HG02943 (cell line): ENCODE results near the gene GAPVD1.

Source experiments
- ATAC-seq: cut with Tn5 transposase; IDR thresholded peaks from one replicate; pipeline ENCODE4 v1.9.1; 2021; ENCODE audit warnings: mild to moderate bottlenecking, low read depth, moderate library complexity; ENCODE audit not compliant: unreplicated experiment

GAPVD1 gene

DNA sequence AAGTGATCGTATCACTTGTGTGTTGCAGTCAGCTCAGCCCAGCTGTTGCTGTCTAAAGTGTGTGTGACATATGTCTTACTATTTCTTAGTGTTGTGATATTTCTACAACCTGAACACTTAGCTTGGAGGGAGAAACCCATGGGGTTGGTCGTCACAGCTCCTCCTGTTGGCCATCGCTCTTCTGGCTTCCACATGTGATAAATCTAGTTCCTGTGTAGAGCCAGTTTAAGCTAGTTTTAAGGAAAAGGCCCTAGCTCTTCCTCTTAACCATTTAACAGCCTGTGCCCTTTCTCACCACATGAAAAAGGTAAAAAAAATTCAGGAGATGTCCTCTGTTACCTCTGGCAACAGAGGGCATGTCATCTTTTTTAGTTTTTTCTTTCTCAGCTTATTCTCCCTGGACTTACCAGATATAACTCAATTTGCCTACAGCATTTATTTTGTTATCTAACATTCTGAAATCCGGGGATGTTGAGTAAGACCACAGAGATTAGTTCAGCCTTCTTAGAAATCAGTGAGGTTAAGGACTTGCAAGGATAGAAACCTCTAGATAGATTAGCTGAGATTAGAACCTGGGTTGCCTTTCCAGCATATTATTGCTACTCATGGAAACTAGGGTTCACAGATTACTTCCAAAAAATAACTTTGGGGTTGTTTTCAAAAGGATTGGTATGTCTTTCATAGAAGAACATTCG is 100.4 kb downstream of the GAPVD1 start:
- no peak for ATAC-seq

DNA sequence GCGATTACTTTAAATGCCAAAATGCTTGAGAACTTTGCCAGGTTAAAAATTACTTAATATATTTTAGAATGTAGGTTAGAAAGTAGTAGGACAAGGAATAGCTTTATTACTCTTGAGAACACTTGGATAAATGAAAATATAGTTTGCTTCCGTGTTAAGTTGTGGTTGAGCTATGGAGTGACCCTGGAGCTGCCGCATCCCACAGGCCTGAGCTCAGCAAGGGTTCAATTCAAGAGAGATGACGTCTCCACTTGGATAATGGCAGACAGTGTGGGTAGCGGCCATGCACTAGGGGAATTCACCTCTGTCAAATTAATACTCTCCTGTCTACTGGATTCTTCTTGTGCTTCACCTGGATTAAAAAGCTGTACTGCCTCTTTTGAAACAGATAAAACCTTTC is 105.0 kb downstream of the GAPVD1 start:
- no peak for ATAC-seq

DNA sequence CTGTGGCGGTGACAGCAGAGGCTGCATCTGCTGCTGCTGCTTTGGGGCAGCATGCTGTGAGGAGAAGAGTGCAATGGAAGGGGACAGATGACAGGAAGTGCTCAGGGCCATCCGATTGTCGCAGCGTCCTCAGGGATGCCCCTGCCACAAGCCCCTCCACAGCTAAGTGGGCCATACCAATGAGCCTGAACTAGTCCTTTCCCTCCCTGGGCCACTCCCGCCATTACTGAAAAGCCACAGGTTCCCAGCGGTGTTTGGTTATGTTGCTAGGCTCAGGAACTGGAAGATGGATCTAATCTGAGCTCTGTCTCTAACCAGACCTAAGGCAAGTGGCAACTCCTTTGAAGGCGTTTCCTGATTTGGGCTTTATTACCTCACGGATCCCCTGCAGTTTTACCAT is 109.2 kb downstream of the GAPVD1 start:
- no peak for ATAC-seq

DNA sequence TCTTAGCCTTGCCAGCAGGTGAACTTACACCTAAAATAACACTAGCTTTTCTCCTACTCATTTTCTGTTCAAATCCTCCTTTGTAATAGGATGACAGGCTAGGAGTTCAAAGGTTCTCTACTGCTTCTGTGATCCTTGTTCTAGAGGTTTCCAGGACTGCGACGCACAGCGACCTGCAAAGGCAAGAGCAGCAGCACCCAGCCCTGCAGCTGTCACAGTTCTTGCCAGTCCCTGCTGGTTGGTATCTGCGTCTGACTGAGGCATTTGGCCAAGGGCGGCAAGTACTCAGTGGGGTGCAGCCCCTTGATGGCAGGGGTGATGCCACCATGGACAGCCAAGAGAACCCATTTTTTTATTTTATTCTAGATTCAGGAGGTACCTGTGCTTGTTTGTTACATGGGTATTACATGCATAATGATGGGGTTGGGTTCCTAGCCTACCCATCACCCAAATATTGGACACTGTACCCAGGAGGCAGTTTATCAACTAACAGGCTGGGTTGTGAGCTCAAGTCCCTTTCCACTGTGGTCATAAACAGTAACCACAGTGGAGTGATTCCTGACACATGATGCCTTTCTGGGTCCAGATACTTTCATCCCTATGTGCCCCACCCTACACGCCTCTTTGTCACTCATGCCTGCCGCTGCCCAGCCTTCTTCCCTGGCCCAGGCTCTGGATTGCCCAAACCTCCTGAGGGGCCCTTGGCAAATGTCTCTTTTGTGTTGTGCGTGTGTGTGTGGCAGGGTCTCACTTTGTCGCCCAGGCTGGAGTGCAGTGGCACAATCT is 111.0 kb downstream of the GAPVD1 start:
- ATAC-seq, result no peak

DNA sequence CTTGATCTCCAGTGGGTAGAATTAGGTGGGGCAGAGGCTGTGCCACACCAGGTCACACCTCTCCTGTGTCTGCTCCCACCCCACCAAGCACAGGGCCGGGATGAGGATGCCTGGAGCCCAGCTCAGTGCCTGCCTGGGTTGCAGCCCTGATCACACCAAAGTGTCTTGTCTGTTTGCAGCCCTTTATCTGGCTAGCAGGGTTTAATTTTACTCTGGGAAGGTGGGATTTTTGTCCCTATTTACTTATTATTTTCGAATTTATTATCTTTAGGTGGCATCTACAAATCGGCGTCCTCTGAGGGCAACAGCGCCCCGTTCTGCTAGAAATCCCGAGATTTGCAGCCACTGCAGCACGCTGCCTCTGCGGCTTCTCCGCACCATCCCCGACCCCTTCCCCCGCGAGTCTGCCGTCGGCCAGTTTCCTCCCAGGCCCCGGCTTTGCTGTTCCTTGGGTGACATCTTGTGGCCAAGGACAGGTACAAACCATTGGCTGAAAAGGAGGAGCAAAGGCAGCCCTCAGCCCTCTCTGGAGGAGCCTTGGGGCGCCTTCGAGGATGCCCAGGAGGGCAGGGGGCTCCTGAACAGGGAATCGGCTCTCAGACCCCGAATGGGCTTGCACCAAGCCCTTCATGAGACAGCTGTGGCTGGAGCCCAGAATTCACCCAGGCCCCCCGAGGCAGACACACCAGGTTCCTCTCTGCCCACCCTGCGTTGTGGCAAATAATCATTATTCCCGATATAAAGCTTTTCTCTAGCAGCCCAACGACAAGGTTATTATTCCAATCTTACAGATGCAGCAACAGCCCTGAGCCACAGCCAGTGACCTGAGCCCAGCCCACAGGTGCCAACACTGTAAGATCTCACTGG is 113.0 kb downstream of the GAPVD1 start:
- no peak for ATAC-seq

DNA sequence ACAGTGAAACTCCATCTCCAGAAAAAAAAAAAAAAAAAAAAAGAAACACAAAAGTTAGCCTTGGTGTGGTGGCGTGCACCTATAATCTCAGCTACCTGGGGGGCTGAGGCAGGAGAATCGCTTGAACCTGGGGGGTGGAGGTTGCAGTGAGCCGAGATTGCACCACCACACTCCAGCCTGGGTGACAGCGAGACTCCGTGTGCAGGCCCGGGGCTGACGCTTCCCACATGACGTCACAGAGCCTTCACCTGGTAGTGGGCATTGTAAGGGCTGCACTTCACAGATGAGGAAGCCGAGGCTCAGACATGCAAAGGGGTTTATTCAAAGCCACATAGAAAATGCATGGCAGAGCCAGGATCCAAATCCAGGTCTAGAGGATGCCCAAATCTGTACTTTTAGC is 114.2 kb downstream of the GAPVD1 start:
- ATAC-seq, result no peak

DNA sequence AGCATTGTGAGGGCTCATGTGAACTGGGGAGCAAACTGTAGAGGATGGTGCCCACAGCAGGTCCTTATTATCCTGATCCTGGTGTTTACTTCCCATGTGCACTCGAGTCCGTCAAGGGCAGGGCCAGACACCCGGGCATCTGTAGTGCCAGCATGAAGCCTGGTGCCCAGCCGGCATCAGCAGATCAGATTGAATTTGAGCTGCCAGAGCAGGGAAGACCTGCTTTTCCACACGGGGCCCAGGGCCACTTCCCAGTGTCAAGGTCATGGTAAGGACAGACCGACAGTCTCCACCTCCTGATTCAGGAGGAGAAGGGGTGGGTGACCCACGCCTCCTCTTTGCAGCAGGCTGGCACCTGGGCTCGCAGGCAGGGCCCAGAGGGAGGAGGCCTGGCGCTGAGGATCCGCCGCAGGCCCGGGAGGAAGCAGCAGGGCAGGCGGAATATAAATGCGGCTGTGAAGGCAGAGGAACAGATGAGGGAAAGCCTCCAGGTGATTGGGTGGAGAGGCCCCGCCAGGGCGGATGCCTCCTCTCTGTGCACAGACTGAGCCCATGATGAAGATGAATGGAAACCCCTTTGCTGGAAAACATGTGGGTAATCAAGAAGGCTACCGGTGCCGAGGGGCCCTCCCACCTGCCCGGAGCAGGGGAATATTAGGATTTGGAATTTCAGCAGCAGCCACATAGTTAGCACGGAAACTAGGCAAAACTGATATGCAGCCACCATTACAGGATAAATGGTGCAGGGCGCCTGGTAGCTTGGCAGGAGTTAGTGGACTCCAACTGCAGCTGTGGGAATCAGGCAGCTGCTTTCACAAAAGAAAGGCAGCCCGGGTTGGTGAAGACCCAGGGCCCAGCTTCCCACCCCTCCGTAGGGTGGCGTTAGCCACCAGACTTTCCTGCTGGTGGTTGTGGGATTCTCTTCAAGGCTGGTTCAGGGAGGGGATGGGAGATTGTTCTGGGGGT is 114.9 kb downstream of the GAPVD1 start:
- ATAC-seq, result no peak

DNA sequence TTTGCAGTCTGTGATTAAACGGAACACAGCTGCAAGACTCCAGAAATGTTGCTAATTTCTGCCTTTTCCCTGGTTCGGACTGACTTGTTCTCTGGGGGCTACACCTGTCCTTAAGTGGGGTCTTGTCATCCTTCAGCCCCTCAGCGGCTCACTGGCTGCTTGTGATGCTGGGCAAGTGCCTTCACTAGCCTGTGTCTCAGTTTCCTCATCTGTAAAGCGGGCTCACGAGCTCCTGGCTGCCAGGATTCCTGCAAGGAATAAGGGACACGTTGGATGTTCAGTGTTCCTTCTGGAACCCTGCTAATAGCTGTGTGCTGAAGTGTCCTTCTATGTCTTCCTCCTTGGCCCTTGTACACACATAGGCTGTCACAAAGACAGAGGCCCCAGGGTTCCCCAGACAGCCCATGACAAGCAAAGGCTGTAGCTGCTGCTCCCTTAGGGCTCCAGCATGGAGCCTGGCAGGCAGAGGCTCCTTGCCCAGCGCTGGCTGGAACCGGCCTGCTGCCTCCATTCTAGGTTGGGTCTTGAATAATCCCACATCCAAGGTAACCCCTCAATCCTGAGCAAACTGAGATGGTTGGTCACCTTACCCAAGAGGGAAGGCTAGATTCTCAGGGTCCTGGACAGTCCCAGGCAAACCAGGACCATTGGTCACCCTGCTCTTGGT is 116.1 kb downstream of the GAPVD1 start:
- ATAC-seq, result no peak

DNA sequence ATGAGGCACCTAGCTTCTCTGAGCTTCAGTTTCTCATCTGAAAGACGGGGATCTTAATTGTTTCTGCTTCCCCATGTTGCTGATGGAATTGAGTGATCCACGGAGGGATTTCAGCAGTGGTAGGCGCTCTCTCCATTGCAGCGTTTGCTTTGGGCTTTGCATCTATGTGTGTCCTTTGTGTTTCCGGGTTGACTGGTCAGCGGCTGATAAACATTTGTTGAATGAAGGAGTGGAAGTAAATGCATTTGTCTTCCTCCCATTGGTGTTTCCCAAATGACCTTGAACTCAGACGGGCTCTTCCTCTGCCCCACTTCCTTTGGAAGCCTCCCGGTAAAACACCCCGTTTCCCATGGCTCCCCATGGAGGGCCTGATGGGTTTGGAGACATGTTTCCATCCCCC is 117.2 kb downstream of the GAPVD1 start:
- no peak for ATAC-seq

DNA sequence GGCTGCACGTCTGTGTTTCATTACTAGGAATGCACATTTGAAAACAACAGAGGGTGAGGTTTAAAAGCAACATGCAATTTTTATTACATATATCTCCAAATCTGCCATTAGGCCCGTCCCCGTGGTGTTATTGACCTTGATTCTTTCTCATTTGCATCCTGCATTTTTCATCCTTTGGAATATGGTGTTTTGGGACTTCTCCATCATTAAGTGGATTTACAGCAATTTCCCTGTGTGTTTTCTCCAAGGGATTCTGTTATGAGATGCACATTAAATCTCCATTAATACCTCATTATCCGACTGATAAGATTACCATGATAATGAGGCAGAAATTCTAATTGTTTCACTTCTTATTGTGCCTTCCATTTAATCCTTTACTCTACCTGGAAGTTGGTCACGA is 117.6 kb downstream of the GAPVD1 start:
- ATAC-seq, result no peak

DNA sequence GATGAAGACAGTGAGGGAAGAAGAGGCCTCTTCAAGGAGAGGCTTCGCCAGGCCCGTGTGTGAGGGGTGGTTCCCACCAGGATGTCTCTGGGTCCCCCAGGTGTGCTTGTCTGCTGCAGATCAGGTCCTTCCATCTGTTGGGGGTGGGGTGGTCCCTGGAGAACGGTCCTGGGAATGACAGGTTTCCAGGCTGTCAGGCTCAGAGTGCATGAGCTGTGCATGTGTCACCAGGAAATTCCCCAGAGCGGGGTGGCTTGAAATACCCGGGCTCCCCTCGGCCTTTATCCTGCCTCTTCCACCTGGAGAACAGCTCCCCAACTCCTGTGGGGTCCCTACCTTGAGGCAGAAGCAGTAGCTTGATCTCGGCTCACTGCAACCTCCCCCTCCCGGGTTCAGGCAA is 118.8 kb downstream of the GAPVD1 start:
- no peak for ATAC-seq

DNA sequence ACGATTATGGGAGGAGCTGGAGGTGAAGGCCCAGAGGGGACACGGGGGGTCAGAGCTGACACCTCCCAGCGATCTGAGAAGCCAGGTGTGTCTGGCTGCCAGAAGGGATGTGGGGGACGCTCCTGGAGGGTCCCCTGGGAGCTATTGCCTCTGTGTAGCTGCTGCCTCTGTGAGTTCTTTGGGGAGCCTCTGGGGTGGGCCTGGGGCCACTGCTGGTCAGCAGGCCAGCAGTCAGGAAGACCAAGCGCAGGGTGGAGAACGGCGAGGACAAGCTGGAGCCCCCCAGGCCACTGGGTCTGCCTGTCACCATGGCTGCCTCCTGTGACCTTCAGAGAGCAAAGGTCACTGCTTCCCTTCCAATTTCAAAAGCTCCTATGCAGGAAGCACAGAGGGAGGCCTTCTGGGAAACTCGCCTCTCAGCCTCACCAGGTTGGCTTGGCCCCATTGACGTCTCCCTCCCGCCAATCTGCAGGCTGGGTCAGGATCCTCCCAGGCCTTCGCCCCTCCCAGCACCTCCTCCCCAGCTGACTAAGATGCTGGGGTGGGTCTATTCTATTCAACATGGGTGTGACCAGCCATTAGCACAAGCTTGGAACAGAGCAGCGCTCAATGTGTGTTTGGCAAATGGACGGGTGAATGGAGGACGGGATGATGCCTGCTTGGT is 126.4 kb downstream of the GAPVD1 start:
- ATAC-seq, result no peak

DNA sequence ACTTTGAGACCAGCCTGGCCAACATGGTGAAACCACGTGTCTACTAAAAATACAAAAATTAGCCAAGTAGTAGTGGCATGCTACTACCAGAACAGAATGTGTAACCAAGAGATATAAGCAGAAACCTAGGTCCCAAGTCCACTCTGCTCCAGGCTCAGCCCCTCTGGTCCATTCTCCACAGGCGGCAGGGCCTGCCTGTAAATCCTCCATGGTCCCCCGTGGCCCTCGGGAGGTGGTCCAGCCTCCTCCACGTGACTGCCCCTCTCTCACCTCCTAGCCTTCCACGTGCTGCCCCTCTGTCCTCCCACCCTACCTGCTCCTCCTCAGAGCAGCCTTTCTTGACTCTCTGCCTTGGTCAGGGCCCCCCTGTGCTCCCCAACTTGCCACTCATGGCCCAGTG is 127.4 kb downstream of the GAPVD1 start:
- no peak for ATAC-seq

DNA sequence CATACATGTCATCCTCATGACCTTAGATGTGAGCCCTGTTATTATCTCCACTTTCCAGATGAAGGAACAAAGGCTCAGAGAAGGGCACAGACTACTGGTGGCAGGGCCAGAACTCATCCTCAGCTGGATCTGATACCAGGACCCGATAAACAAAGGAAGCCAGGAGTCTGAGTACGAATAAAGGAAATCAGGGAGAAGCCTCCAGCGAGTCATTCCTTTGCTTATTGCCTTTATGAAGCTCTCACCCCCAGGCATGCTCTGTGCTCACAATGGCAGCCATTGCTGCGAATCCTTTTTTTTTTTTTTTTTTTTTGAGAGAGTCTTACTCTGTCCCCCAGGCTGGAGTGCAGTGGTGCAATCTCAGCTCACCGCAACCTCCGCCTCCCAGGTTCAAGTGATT is 130.1 kb downstream of the GAPVD1 start:
- ATAC-seq, result no peak

DNA sequence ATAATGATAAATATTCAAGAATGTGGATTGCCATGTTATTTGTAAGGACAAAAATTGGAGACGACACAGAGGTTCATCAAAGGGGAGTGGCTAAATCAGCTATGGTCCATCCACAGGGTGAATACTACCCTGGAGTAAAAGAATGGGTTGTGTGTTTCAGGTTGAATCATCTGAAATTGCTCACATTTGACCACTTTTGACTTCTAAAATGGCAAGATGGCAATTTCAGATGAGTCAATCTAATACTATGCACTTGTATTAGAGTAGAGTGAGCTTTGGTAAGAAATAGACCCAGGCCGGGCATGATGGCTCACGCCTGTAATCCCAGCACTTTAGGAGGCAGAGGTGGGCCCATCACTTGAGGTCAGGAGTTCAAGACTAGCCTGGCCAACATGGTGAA is 131.8 kb downstream of the GAPVD1 start:
- no peak for ATAC-seq

DNA sequence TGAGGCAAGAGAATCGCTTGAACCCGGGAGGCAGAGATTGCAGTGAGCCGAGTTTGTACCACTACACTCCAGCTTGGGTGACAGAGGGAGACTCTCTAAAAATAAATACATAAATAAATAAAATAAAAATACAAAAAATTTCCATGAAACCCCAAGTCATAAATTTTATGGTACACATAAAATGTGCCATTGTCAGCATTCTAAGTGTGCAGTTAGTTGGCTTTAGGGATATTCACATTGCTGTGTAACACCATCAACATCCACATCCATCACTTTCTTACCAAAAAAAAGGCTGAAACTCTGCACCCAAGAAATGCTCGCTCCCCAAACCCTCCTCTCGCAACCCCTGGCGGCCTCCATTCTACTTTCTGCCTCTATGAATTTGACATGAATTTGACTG is 135.2 kb downstream of the GAPVD1 start:
- no peak for ATAC-seq

DNA sequence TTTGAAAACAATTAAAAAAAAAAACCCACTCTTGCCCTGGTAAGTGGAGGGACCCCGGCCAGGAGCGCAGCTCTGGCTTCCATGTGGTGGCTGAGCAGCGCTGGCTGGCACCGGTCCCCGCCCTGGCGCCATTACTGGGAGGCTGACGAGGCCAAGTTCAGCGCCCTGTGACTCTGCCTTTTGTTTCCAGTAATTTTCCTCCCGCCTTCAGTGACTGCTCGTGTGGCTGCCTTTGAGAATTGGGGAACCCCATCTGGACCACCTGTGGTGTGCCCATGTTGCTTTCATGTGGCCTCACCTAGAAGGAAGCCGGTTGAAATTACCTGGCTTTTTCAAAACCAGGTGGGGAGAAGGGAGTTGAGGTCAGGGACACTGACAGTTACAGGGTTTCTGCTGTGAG is 136.1 kb downstream of the GAPVD1 start:
- no peak for ATAC-seq

DNA sequence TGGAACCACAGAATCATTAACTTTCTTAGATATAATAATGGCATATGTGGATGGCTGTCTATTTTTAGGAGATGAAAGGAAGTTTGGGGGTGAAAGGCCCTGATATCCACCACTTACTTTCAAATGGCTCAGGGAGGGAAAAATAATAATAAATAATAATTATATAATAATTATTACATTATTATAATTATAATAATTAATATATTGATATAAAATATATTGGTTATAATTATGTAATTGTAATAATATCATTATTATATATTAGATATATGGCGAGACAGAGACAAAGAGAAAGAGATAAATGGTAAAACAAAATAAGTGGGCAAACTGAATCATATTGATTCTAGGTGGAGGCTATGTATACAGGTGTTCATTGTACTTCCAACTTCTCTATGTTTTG is 136.6 kb downstream of the GAPVD1 start:
- ATAC-seq, result no peak

DNA sequence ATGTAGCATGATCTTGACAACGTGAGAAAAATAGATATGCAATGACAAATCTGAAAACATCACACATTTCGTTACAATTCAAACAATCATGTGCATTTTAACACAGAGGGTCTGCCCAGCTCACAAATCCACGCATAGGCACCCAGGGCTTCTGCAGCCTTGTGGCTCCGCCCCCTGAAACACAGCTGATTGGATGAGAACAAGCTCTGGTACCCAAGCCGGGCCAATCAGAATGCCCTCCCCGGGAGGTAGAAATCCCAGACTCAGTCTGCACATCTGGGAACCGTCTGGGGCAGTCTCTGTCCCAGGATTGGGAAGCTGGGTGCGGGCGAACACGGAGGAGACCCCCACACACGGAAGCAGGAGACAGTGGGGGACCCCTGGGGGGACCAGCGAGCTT is 137.5 kb downstream of the GAPVD1 start:
- ATAC-seq, result no peak
